Activated CD4-positive, alpha-beta memory T cell treated with anti-CD3 and anti-CD28 coated beads for 36 hours (primary cell): ENCODE results near the gene CCDC141. TPM values are rescaled to one million over a fixed set of nuclear protein-coding genes. Genes with fewer than 3 reads are reported as not detected.

ENCODE experiments used
- CTCF ChIA-PET: fragments of 350-600 bp; sonication (Branson Sonifier 250); formaldehyde crosslinking; loops from one replicate; lab custom pipeline; 2021; ENCODE audit warnings: antibody characterized with exemption, inconsistent platforms; lab: Charles Lee
- POLR2A ChIA-PET: fragments of 350-600 bp; sonication (Branson Sonifier 250); formaldehyde crosslinking; loops from one replicate; lab custom pipeline; 2021; ENCODE audit warnings: antibody characterized with exemption; lab: Charles Lee
- DNase-seq: peaks from one replicate; pipeline ENCODE4 v3.0.0-alpha.2; 2020
- H3K27ac Mint-ChIP-seq: one replicate; pipeline ENCODE4 v1.8.0; 2021; ENCODE audit warnings: mixed read lengths
- H3K27me3 Mint-ChIP-seq: one replicate; pipeline ENCODE4 v1.8.0; 2021; ENCODE audit warnings: mixed read lengths
- H3K36me3 Mint-ChIP-seq: one replicate; pipeline ENCODE4 v1.8.0; 2021; ENCODE audit warnings: mixed read lengths
- H3K4me1 Mint-ChIP-seq: one replicate; pipeline ENCODE4 v1.8.0; 2021; ENCODE audit warnings: low read depth, mixed read lengths
- H3K4me3 Mint-ChIP-seq: one replicate; pipeline ENCODE4 v1.8.0; 2021; ENCODE audit warnings: mild to moderate bottlenecking, mixed read lengths
- H3K9me3 Mint-ChIP-seq: one replicate; pipeline ENCODE4 v1.8.0; 2021; ENCODE audit warnings: mixed read lengths
- intact Hi-C: fragments of 100-400 bp; cut with micrococcal nuclease; formaldehyde crosslinking; loops from one replicate; pipeline ENCODE4 v1.15.1; 2023
- total RNA-seq, 2 experiments: library from RNA; stranded (reverse); gene quantifications; one replicate each; pipeline ENCODE4 v1.2.3, GENCODE V29; 2021

CCDC141 gene
- total RNA-seq, 2 experiments from 2014 or later: 0.93 to 1.3 TPM

GRCh38 chr2:178829299-178829960, 220.5 kb downstream of the CCDC141 start:
- Mint-ChIP-seq H3K4me3 (no peak overlapping the region), H3K36me3 (no peaks in the 10 kb centered on the region), H3K9me3 (no peaks in the 10 kb centered on the region), H3K4me1 (peaks cover 4% of the 10 kb centered on the region), H3K27me3 (no peaks in the 10 kb centered on the region), H3K27ac (no peak overlapping the region)
- intact Hi-C loops: no loop called here
- DNase-seq: no peak
- ChIA-PET POLR2A (no interaction called here), CTCF (no interaction called here)

DNA sequence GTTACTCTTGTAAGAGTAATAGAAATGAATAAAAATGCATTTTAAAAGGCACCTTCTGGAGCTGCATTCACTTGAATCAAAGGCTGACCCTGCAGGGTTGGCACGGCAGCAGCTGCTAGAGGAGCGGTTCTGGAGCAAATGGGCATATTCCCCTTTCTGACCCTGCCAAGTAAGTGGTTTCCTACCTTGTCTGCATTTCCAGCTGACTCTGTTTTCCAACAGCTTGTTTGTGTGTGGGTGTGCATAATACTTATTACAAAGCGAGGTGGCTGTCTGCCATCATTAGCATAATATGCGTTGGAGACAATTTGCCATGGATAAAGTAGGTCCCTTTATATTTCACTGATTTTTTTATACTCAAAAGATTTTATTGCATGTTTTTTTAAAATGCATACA, 221.5 kb downstream of the CCDC141 start:
- Mint-ChIP-seq H3K4me1 (peaks cover 4% of the 10 kb centered on the region), H3K27me3 (no peaks in the 10 kb centered on the region), H3K9me3 (no peaks in the 10 kb centered on the region), H3K27ac (no peak overlapping the region), H3K4me3 (no peak overlapping the region), H3K36me3 (no peaks in the 10 kb centered on the region)
- CTCF ChIA-PET: no interaction called here
- POLR2A ChIA-PET: no interaction called here
- intact Hi-C loops: no loop called here
- DNase-seq: no peak

GRCh38 chr2:178827739-178828485, 222.0 kb downstream of the CCDC141 start:
- no peak for DNase-seq
- no peak overlapping the region for H3K4me3 Mint-ChIP-seq
- ChIA-PET POLR2A (no interaction called here), CTCF (interaction anchor here (0.6 kb wide), 1 partner anchor 354 kb away, joined by 5 read pairs; no protein-coding TSS in a partner anchor)
- no peak overlapping the region for H3K27ac Mint-ChIP-seq
- no peaks in the 10 kb centered on the region for H3K9me3 Mint-ChIP-seq
- intact Hi-C loops: no loop called here
- H3K4me1 Mint-ChIP-seq: peaks cover 4% of the 10 kb centered on the region
- no peaks in the 10 kb centered on the region for H3K36me3 Mint-ChIP-seq
- H3K27me3 Mint-ChIP-seq: no peaks in the 10 kb centered on the region

- Mint-ChIP-seq H3K36me3 (no peaks in the 10 kb centered on the region), H3K4me3 (no peak overlapping the region), H3K27me3 (no peaks in the 10 kb centered on the region), H3K27ac (no peak overlapping the region), H3K9me3 (no peaks in the 10 kb centered on the region), H3K4me1 (peaks cover 4% of the 10 kb centered on the region)
- intact Hi-C loops: no loop called here
- DNase-seq: no peak
- ChIA-PET CTCF (no interaction called here), POLR2A (no interaction called here)
Observed at GRCh38 chr2:178827111-178827510, 222.8 kb downstream of the CCDC141 start.

DNA sequence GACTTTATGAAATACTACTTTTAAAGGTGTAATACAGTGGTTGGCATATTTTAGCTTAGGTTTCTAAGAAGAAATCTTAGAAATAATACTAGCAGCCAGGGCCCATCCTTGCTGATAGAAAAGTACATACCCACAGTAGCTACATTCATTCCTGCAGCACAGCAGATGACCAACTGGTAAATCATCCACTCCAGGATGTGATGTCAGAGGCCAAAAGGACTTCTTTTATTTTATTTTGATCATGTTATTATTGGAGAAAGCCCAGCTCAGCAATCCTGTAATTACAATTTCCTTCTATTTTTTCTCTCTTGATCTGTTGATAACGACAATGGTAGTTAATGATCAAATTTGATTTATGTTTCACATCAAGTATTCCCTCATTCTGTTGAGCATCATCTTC, 224.8 kb downstream of the CCDC141 start:
- no peak for DNase-seq
- Mint-ChIP-seq H3K27ac (no peak overlapping the region), H3K4me3 (no peak overlapping the region), H3K36me3 (no peaks in the 10 kb centered on the region), H3K4me1 (peaks cover 4% of the 10 kb centered on the region), H3K9me3 (no peaks in the 10 kb centered on the region), H3K27me3 (no peaks in the 10 kb centered on the region)
- CTCF ChIA-PET: interaction anchor here (1.1 kb wide), 1 partner anchor 21 kb away, joined by 3 read pairs; no protein-coding TSS in a partner anchor
- intact Hi-C loops: no loop called here
- POLR2A ChIA-PET: no interaction called here

- Mint-ChIP-seq H3K9me3 (no peaks in the 10 kb centered on the region), H3K27ac (no peak overlapping the region), H3K27me3 (no peaks in the 10 kb centered on the region), H3K4me1 (peaks cover 6% of the 10 kb centered on the region), H3K4me3 (no peak overlapping the region), H3K36me3 (no peaks in the 10 kb centered on the region)
- ChIA-PET CTCF (no interaction called here), POLR2A (no interaction called here)
- intact Hi-C loops: no loop called here
- no peak for DNase-seq
Observed at GRCh38 chr2:178824181-178824580, 225.8 kb downstream of the CCDC141 start.

DNA sequence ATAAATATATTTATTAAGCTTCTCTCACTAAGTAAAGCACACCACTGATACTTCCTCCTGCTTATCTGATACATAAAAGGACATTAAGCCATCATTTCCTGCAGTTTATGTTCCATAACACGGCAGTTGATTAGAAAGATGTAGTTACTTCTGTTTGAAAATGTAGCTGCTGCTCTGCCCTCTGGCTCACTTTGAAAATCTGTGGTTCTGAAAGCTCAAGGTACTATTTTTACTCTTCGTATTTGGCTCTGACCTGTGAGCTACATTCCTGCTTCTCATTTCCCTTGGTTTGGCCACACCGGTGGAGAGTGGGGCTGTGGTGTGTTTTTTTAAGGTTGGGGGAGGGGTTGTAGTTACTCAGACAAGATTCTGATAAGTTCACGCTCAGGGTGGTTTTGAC, 229.9 kb downstream of the CCDC141 start:
- Mint-ChIP-seq H3K27me3 (no peaks in the 10 kb centered on the region), H3K4me1 (peaks cover 3% of the 10 kb centered on the region), H3K27ac (no peak overlapping the region), H3K9me3 (no peaks in the 10 kb centered on the region), H3K4me3 (no peak overlapping the region), H3K36me3 (no peaks in the 10 kb centered on the region)
- ChIA-PET POLR2A (no interaction called here), CTCF (interaction anchor here (0.9 to 1.3 kb wide), 2 partner anchors 71 to 119 kb away, joined by 3 read pairs; no protein-coding TSS in a partner anchor)
- intact Hi-C loops: no loop called here
- no peak for DNase-seq

GRCh38 chr2:178819147-178819875, 230.6 kb downstream of the CCDC141 start:
- Mint-ChIP-seq H3K4me1 (peaks cover 3% of the 10 kb centered on the region), H3K36me3 (no peaks in the 10 kb centered on the region), H3K27ac (no peak overlapping the region), H3K9me3 (no peaks in the 10 kb centered on the region), H3K4me3 (no peak overlapping the region), H3K27me3 (no peaks in the 10 kb centered on the region)
- ChIA-PET CTCF (interaction anchor here (0.9 to 1.3 kb wide), 2 partner anchors 71 to 119 kb away, joined by 3 read pairs; no protein-coding TSS in a partner anchor), POLR2A (no interaction called here)
- intact Hi-C loops: no loop called here
- no peak for DNase-seq

GRCh38 chr2:178811901-178812300, 238.0 kb downstream of the CCDC141 start:
- ChIA-PET CTCF (no interaction called here), POLR2A (no interaction called here)
- Mint-ChIP-seq H3K27ac (no peak overlapping the region), H3K4me3 (no peak overlapping the region), H3K4me1 (no peaks in the 10 kb centered on the region), H3K27me3 (no peaks in the 10 kb centered on the region), H3K36me3 (peaks cover 1% of the 10 kb centered on the region), H3K9me3 (no peaks in the 10 kb centered on the region)
- no peak for DNase-seq
- intact Hi-C loops: no loop called here

GRCh38 chr2:178811045-178811444, 238.9 kb downstream of the CCDC141 start:
- Mint-ChIP-seq H3K4me3 (no peak overlapping the region), H3K27ac (no peak overlapping the region), H3K9me3 (no peaks in the 10 kb centered on the region), H3K27me3 (no peaks in the 10 kb centered on the region), H3K36me3 (peaks cover 1% of the 10 kb centered on the region), H3K4me1 (no peaks in the 10 kb centered on the region)
- POLR2A ChIA-PET: no interaction called here
- no peak for DNase-seq
- intact Hi-C loops: no loop called here
- CTCF ChIA-PET: no interaction called here

DNA sequence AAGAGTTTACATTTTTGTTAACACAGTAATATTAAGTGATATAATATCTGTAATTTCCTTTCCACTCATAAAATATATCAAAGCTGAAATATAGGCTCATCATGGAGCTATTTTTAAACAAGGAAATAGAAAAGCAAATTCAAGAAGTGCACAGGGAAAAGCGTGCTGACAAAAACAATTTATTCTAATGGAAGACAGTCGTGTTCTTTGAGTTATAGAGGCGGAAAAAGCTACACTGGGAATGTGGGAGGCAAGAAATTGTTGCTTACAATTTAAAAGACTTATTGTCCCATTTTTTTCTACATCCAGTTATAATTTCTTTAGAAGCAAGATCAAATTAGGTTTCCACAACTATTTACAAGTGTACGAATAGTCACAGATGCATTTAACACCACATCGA, 239.5 kb downstream of the CCDC141 start:
- intact Hi-C loops: no loop called here
- Mint-ChIP-seq H3K9me3 (no peaks in the 10 kb centered on the region), H3K4me3 (no peak overlapping the region), H3K4me1 (no peaks in the 10 kb centered on the region), H3K36me3 (peaks cover 1% of the 10 kb centered on the region), H3K27ac (no peak overlapping the region), H3K27me3 (no peaks in the 10 kb centered on the region)
- DNase-seq: no peak
- CTCF ChIA-PET: no interaction called here
- POLR2A ChIA-PET: no interaction called here
